ENCODE data around the gene PAPPA.

DNA sequence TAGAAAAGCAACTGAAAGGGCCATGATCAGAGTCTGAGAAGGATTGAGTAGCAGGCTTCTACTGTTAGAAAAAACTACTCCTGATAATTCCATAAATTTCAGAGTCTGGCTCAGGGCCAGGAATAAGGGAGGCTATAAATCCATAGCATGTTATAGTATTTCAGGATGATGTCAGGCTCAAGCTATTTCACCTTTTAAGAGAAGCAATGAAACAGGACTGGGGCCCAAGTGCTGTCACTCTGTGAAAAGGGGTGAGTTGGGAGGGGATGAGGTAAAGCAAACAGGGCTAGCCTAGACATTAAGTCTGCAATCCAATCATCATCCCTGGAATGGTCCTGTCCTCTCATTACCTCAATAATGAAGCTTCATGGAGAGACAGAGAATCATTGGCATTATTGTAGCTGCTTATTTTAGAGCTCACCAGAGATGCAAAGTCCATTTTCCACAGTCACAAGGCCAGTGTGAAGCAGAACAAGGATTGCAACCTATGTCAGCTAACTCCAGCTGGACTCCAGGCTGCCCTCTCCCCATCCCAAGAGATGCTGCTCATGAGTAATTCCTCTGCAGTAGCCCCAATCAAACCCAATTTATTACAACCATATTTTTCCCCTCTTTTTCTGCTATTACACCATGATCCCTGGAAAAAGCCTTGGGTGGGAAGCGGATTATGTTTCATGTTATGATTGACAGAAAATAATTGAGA lies 56.0 kb downstream of the PAPPA start:
- TF ChIP-seq, protein P1, sequence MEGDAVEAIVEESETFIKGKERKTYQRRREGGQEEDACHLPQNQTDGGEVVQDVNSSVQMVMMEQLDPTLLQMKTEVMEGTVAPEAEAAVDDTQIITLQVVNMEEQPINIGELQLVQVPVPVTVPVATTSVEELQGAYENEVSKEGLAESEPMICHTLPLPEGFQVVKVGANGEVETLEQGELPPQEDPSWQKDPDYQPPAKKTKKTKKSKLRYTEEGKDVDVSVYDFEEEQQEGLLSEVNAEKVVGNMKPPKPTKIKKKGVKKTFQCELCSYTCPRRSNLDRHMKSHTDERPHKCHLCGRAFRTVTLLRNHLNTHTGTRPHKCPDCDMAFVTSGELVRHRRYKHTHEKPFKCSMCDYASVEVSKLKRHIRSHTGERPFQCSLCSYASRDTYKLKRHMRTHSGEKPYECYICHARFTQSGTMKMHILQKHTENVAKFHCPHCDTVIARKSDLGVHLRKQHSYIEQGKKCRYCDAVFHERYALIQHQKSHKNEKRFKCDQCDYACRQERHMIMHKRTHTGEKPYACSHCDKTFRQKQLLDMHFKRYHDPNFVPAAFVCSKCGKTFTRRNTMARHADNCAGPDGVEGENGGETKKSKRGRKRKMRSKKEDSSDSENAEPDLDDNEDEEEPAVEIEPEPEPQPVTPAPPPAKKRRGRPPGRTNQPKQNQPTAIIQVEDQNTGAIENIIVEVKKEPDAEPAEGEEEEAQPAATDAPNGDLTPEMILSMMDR (IDR thresholded peaks at IDR 0.05), result no peak
- no peak for TF ChIP-seq TEAD4 (CRISPR knock-in tag; IDR thresholded peaks at IDR 0.05)
- TF ChIP-seq ZNF232 (CRISPR knock-in tag; IDR thresholded peaks at IDR 0.05), result no peak
- no peak for TF ChIP-seq ZNF671 (CRISPR knock-in tag; IDR thresholded peaks at IDR 0.05)
- TF ChIP-seq, protein P2, sequence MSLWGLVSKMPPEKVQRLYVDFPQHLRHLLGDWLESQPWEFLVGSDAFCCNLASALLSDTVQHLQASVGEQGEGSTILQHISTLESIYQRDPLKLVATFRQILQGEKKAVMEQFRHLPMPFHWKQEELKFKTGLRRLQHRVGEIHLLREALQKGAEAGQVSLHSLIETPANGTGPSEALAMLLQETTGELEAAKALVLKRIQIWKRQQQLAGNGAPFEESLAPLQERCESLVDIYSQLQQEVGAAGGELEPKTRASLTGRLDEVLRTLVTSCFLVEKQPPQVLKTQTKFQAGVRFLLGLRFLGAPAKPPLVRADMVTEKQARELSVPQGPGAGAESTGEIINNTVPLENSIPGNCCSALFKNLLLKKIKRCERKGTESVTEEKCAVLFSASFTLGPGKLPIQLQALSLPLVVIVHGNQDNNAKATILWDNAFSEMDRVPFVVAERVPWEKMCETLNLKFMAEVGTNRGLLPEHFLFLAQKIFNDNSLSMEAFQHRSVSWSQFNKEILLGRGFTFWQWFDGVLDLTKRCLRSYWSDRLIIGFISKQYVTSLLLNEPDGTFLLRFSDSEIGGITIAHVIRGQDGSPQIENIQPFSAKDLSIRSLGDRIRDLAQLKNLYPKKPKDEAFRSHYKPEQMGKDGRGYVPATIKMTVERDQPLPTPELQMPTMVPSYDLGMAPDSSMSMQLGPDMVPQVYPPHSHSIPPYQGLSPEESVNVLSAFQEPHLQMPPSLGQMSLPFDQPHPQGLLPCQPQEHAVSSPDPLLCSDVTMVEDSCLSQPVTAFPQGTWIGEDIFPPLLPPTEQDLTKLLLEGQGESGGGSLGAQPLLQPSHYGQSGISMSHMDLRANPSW (CRISPR knock-in tag; conservative IDR thresholded peaks at IDR 0.05; ENCODE audit: low read depth), result no peak

Measured in WTC11 (cell line).